GM12873 (cell line): ENCODE measurements around the gene LRRC73.
A peak's percentile ranks its signal among the peaks of the same experiment; 100 is the strongest.

Source experiments
- CTCF ChIP-seq: IDR thresholded peaks from 2 replicates; pipeline ENCODE4 v1.5.1; 2012; ENCODE audit warnings: low read depth, mild to moderate bottlenecking, moderate library complexity, low read length, control low read depth; ENCODE audit not compliant: insufficient read depth; ENCODE audit errors: missing control alignments

The LRRC73 gene

GRCh38 chr6:43459535-43459934 is 50.6 kb downstream of the LRRC73 start:
- peak; percentile 9 for TF ChIP-seq CTCF

- no peak for TF ChIP-seq CTCF
These were observed 52.5 kb downstream of the LRRC73 start for GRCh38 chr6:43457643-43458042.
